DMS153 treated with DMSO at 0.1 percent for 48 hours (cell line): Measurements from ENCODE around the gene DNAJA1.

Experiments used
- DNase-seq: peaks from one replicate; lab custom pipeline; 2025; ENCODE audit not compliant: unreplicated experiment; lab: John Stamatoyannopoulos, UW

Gene DNAJA1

DNA sequence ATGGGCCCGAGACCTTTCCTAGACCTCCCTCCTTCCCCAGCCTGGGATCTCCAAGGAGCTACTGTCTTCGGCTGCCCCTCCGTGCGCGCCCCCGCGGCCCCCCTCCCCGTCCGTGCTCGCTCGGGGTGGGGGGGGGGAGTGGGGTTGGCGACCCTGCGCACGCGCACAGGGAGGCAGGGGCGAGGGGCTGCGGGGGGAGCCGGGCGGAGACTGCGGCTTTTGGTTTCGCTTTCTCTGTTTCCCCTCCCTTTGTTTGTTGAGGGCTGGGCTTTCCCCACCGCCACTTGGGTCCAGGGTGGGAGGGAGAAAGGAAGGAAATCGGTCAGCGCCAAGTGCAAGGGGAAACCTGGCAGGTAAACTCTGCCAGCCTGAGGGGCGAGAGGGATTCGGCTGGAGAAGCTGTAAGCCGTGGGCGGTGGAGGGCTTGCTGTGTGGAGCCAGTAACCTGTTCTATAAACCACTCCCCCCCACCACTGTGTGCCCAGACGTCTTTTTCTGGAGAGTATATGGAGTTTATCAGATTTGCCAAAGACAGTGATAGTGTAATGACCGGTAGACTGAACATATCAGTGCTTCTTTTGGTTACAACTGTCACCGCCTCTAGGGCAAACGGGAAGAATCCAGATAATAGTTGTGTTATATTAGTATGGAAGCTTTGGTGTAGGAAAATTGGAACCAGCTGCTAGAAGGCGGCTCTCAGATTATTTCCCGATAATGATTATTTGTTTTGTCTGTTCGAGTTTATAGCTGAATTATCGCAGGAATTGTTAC, 684 bp downstream of the DNAJA1 start:
- DNase-seq, result peak; percentile 30

DNA sequence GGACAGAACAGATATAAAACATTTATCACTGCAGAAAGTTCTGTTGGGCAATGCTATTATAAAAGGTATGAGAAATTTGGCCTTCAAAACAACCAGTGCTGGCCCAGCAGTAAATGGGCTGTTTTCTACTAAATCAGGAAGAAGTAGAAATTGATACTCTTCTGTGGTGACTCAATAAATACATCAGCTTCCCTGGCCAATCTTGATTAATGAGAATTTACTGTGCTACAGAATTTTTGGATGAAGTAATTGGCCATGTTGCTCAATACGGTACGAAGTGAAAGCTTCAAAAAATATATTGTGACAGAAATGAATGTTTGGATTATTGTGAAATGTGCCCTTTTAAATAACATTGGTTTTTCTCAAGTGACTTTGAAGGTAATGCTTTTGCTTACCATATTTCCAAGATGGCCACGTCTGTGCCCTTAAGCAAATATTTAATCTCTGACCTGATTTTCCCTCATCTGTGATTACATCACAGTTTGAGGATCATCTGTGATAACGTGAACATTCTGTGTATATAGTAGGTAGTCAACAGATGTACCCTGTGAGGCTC, 4.2 kb downstream of the DNAJA1 start:
- DNase-seq, result no peak

DNA sequence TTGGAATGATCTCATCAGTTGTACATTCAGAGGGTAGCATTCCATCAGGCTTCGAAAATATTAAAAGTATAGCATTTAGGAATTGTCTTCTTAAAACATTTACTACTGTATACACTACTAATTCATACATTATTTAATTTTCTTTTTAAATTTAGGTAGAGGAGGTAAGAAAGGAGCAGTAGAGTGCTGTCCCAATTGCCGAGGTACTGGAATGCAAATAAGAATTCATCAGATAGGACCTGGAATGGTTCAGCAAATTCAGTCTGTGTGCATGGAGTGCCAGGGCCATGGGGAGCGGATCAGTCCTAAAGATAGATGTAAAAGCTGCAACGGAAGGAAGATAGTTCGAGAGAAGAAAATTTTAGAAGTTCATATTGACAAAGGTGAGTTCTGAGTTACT, 5.2 kb downstream of the DNAJA1 start:
- DNase-seq, result no peak

DNA sequence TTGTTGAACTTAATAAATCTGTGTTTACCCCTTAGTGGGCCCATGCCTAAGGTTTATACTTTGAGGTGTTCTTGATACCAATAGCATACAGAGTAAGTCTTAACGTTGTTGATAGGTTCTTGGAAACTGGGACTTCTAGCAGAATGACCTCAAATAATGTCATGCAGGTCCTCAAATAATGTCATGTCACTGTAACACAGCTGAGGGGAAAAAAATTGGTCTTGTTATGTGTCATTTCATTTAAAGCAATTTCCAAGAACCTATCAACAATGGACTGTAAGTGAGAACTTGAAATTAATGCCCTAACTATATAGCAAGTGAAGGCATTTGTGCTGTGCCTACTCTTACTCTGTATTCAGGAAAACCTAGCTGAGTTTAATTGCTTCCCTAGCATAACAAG, 7.2 kb downstream of the DNAJA1 start:
- no peak for DNase-seq

DNA sequence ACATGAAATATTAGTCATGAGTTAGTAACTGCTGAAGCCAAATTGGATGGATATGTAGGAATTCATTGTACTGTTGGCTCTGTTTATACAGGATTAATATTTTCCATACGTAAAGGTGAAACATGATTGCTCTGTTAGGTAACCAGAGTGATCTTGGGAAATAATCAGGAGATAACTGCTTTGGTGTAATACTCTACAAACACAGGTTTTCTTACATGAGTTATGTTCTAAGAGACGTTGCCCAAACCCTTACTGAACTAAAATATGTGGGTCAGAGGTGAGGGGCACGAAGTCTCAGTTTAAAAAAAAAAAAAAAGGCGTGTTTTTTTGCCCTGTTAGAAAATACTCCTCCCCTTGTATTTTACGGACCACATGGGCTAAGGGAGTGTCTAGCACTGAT, 7.8 kb downstream of the DNAJA1 start:
- DNase-seq, result no peak

DNA sequence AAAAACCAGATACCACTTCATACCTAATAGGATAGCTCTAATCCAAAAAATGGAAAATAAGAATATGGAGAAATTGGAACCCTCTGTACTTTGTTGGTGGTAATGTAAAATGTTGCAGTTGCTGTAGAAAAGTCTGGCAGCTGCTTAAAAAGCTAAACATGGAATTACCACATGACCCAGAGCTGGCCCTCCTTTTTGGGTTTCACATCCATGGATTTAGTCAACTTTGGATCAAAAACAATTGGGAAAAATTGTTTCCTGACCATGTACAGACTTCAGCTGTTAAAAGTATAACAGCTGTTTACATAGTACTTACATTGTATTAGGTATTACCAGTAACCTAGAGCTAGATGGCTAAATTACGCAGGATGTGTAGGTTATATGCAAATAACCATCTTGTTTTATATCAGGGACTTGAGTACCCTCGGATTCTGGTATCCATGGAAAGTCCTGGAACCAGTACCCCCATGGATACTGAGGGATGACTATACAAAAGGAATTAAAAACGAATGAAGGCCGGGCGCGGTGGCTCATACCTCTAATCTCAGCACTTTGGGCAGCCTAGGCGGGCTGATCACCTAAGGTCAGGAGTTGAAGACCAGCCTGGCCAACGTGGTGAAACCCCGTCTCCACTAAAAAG, 15.8 kb downstream of the DNAJA1 start:
- no peak for DNase-seq

DNA sequence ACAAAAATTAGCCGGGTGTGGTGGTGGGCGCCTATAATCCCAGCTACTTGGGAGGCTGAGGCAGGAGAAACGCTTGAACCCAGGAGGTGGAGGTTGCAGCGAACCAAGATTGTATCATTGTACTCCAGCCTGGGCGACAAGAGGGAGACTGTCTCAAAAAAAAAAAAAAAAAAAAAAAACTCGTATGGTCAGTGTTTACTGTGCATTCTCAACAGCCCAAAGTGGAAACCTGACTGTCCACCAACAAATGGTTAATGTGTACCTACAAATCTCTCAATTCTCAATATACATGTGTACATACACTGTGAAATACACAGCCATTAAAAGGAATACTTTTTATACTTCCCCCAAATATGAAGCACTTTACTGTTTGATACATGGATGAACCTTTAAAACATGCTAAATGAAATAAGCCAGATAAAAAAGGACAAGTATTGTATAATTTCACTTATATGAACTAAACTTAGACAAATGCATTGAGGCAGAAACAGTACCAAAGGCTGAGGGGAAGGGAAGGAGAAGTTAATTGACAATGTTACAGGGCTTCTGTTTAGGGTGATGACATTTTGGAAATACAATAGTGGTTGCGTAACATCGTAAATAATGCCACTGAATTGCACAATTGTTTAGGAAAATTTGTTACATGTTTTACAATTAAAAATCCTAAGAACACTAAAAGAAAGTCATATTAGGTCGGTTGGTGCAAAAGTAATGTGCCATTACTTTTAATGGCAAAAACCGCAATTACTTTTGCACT, 16.5 kb downstream of the DNAJA1 start:
- DNase-seq, result no peak

DNA sequence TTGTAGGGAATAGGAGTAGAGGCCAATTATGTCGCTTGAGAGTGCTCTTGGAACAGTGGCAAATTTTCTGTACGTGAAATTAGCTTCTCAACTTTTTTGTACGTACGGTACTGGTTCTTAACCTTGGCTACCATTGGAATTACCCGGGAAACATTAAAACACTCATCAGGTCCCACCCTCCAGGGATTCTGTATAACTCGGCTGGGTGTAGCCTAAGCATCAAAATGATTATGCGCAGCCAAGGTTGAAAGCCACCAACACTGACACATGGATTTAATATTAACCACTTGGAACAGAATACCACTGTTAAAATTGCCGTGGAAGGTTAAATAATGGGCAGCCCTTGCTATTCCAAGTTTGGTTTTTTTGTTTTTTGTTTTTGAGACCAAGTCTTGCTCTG, 17.4 kb downstream of the DNAJA1 start:
- no peak for DNase-seq

DNA sequence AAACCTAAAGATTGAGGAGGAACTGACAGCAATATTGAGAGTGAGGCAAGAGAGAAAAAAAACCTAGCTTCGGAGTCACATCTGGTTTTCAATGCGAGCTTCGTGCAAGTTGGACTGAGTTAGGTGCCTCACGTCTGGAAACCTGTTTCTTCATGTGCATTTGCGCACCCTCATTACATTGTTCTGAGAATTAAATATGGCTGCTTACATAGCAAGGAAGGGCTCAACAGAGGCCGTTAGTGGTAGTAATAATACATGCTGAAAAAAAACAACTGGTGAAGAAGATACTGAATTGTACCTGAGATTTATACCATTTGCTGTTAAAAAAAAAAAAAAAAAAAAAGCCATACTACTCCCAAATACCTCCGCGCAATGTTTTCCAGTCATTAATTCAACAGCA, 18.6 kb downstream of the DNAJA1 start:
- DNase-seq, result no peak

DNA sequence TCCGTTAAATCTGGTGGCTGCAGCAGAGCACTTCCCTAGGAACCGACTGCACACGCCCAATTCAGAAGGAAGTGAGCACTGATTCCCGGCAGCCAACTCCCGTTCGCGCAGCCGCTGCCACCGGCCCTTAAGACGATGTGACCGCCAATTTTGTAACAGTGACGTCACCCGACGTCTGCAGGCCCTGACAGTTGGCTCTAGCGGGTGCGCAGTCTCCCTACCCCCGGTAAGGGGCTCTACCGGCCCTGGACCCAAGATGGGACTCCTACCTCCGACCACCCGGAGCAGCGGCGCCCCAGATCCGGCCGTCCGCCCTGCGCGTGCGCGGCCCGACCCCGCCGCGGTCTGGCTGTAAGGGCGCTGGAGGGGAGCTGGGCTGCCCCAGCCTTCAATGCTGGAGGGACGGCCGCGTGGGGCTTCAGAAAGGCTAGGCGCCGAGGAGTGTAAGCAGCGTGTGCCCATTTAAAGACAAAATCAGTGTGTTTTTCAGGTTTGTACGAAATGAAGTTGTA, 19.1 kb downstream of the DNAJA1 start:
- peak; percentile 77 for DNase-seq

DNA sequence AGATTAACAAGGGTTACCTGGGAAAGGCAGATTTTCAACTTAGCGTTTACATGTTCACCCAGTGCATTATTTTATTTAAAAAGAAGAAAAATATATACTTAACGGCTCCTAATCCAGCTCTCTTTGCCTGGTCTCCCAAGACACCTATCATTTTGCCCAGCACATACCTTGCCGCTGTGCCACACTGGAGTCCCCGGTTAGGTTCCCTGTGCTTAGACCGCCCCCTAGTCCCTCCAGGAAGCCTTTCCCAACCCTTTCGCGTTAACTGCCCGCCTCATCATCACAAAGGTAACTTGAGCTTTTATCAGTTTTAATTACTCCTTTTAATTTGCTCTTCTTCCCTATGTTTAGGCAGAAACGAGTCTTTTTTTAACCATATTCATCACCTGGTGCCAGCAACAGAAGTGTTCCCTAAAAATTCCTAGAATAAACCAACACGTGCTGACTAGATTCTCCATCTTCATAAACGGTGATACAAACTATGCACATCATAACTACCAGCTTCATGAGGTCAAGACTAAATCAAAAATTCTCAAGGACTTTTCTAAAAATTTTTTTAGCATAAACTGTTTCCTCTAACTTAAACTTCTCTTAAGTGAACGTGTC, 19.7 kb downstream of the DNAJA1 start:
- DNase-seq, result peak; percentile 58

DNA sequence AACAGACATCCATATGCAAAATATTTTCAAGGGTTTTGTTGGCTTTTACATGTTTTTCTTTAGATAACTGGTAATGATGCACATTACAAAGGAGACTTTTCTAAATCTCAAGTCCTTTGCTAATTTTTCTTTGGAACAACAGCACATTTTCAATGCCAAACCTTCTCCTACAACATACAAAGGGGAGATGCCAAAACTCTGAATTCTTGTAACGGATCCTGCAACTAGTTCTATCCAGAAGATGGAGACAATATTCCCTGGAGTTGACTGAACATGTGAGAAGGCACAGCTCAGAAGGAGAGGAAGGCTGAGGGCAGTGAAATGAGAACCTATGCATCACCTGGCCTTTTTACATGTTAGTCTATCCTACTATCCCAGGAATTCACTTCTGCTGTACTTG, 21.0 kb downstream of the DNAJA1 start:
- no peak for DNase-seq

DNA sequence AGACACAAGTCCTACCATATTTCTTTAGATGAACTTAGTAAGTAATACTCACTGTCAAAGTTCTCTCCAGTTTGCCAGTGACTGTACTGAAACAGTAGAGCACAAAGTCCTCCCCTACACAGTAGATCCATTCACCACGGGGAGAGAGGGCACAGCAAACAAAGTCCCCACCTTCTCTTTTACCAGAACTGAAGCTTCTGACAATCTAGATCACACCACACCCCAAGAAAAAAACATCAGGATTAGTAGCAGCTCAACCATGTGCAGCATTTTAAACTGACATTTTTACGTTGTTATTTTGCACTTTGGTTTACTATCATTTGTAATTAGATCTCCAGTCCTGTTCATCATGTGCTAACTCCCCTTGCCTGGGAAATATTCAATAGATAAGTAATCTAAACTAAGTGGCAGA, 23.0 kb downstream of the DNAJA1 start:
- no peak for DNase-seq

DNA sequence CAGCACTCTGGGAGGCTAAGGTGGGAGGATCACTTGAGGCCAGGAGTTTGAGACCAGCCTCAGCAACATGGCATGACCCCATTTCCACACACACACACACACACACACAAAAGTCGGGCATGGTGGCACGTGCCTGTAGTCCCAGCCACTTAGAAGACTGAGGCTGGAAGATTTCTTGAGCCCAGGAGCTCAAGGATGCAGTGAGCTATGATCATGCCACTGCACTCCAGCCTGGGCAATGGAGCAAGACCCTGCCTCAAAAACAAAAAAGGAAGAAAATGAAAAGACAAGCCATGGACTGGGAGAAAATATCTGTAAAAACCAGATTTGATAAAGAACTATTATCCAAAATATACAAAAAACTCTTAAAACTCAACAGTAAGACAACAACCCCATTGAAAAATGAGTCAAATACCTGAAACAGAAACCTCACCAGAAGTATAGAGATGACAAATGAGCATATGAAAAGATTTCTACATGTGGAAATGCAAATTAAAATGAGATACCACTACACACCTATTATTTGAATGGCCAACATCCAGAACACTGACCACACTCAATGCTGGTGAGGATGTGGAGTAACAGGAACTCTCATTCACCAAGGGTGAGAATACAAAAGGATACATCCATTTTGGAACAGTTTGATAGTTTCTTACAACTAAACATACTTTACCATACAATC, 24.7 kb downstream of the DNAJA1 start:
- DNase-seq, result no peak

DNA sequence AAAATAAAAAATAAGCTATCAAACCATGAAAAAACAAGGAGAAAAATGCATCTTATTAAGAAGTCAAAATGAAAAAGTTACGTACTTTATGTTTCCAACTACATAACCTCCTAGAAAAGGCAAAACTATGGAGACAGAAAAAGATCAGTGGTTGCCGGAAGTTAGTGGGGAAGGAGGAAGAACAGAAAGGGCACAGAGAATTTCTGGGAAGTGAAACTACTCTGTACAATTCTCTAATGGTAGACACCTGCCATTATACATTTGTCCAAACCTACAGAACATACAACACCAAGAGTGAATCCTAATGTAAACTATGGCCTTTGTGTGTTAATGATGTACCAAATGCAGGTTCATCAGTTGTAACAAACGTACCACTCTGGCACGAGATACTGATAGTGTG, 26.1 kb downstream of the DNAJA1 start:
- no peak for DNase-seq

DNA sequence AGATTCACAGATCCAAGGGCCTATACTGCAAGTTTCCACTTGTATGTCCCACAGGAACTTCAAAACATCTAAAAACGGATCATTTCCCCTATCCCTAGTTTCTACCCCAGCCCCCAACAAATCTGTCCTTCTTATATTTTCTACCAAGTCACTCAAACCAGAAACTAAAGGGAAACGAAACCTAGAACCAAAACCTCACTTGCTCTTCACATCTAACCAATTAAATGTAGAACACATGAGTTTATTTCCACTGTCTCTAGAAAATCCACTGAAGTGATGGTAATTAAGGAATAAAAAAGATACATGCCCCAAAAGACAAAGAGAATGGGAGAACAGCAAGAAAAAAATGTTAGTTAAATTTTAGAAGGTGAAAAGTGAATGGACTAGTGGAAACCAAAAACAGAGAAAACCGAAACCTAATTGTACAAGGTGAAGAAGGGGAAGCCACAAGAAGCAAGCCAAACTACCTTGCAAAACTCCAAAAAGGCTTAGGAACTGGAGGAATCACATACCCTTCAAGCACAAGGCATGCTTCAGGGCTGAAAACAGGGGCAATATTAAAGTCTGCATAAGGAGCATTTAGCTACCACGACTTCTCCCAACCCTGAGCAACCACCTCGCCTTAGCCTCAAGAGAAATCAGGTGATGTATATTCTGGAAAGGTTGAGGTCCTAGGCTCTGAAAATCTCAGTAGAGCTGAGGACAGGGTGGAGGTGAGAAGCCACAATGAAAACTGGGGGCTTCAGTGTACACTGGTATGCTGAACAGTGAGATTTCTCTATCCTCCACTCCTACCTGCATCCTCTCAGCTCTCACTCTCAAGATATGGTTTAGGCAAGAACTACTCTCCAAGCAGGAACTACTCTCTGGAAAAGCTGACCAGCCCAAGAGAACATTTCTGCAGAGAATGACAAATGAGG, 40.3 kb downstream of the DNAJA1 start:
- DNase-seq, result no peak

DNA sequence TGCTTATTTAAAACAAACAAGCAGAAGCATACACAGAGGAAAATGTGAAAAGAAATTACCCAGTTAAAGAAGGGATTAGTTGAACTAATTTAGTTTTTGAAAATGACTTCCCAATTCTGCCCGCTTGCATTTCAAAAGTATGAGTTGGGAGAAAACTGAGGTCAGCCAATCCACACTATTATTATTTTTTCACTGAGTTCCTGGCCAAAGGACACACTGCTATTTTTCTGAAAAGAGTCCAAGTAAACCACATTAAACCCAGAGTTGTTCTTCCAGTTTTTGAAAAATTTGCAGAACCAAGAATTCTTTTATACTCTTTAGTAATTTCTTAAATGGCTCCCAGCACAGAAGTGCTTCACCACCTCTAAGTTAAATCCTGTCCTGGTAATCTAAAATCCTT, 43.9 kb downstream of the DNAJA1 start:
- DNase-seq, result no peak

DNA sequence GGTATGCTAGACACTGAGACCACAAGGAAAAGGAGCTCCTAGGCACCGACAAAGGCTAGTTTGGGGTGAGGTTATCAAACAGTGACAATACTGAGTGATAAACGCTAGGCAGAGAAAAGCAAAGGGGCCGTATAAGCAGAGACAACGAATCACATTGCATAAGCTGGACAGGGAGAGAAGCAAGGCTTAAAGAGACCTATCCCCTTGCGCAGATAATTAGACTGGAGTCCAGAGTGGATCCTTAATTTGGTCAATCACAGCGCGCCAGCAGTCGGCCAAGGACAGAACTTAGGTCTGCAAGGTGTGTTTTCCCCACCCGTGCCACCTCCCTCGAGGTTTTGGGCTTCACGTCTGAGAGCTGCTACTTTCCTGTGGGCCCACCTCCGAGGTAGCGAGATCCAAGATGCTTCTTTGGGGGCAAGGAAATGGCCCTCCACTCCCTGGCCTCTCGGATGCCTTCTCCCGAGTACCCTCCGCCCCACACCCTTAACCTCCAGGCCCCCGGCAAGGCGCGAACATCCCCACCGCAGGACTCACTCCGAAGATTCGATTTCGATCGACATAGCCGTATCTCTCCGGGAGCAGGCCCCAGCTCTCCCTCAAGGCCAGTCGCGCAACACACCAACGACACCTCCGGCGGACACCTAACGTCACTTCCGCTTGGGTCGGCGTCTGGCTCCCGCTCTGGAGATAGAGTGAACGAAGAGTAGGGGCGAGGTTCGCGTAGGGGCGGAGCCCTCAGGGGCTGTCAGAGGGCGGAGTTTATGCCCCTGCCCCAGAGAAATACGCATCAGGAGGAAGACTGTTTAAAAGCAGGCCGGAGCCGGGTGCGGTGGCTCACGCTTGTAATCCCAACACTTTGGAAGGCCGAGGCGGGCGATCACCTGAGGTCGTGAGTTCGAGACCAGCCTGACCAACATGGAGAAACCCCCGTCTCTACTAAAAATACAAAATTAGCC, 51.3 kb downstream of the DNAJA1 start, which contains the start of gene SMU1:
Gene SMU1 (minus strand): TSS at position 629 of the 959 bp plus-strand sequence. CDS start 66 bp downstream, at position 563.
- DNase-seq, result peak; percentile 91
